Retina (tissue), 1 donor: Measurements from ENCODE around the gene HSPB1.
"Not testable (repeated sequence)": the region's sequence is repeated elsewhere in the genome, so short reads cannot be mapped to it uniquely, and the experiment has no call there.

ENCODE experiments used
- DNase-seq: peaks from one replicate; pipeline ENCODE4 v3.0.0-alpha.2; 2016

The HSPB1 gene

GRCh38 chr7:76302347-76303201 is at the start of gene HSPB1:
Gene HSPB1 (plus strand): TSS chr7:76302673. CDS start chr7:76302713, 40 bp downstream.
- DNase-seq = peak; percentile 90

- DNase-seq = no peak
Observed at GRCh38 chr7:76254781-76255180, 47.7 kb upstream of the HSPB1 start.

- DNase-seq = peak; percentile 33
Observed at GRCh38 chr7:76257973-76258372, 44.5 kb upstream of the HSPB1 start.

GRCh38 chr7:76259124-76260093 is 43.1 kb upstream of the HSPB1 start:
- peak; percentile 14 for DNase-seq

- no peak for DNase-seq
Observed at GRCh38 chr7:76260171-76260703, 42.2 kb upstream of the HSPB1 start.

GRCh38 chr7:76261329-76261728 is 41.1 kb upstream of the HSPB1 start:
- DNase-seq = no peak

- DNase-seq = no peak
Observed at GRCh38 chr7:76261931-76262330, 40.5 kb upstream of the HSPB1 start.

- peak; percentile 70 for DNase-seq
Observed at GRCh38 chr7:76262683-76263402, 39.6 kb upstream of the HSPB1 start.

- no peak for DNase-seq
Observed at GRCh38 chr7:76265299-76265698, 37.2 kb upstream of the HSPB1 start.

- no peak for DNase-seq
Observed at GRCh38 chr7:76267107-76267893, 35.2 kb upstream of the HSPB1 start.

- no peak for DNase-seq
Observed at GRCh38 chr7:76267894-76268183, 34.6 kb upstream of the HSPB1 start.

GRCh38 chr7:76268376-76268775 is 34.1 kb upstream of the HSPB1 start:
- DNase-seq = no peak

GRCh38 chr7:76269895-76270294 is 32.6 kb upstream of the HSPB1 start:
- DNase-seq = no peak

GRCh38 chr7:76271384-76271783 is 31.1 kb upstream of the HSPB1 start:
- DNase-seq = not testable (repeated sequence)

GRCh38 chr7:76272142-76272541 is 30.3 kb upstream of the HSPB1 start:
- no peak for DNase-seq

- DNase-seq = no peak
Observed at GRCh38 chr7:76272851-76273497, 29.5 kb upstream of the HSPB1 start.

GRCh38 chr7:76273503-76273902 is 29.0 kb upstream of the HSPB1 start:
- DNase-seq = no peak

- DNase-seq = no peak
Observed at GRCh38 chr7:76278540-76278939, 23.9 kb upstream of the HSPB1 start.

GRCh38 chr7:76280408-76280807 is 22.1 kb upstream of the HSPB1 start:
- DNase-seq = no peak

GRCh38 chr7:76281006-76281705 is 21.3 kb upstream of the HSPB1 start:
- no peak for DNase-seq
